Activated B cell treated with CpG ODN at 0.5 μM for 24 hours (primary cell): Measurements from ENCODE around the gene MOB3C. TPM values are rescaled to one million over a fixed set of nuclear protein-coding genes. Genes with fewer than 3 reads are reported as not detected.

ENCODE experiments used
- ATAC-seq: fragments of 200-7000 bp; cut with Tn5 transposase; one replicate; pipeline ENCODE4 v1.10.0; 2021; ENCODE audit warnings: low read depth, mild to moderate bottlenecking, moderate library complexity
- CTCF ChIA-PET: fragments of 350-600 bp; sonication (Branson Sonifier 250); formaldehyde crosslinking; loops from one replicate; lab custom pipeline; 2021; ENCODE audit warnings: antibody characterized with exemption; lab: Charles Lee
- POLR2A ChIA-PET: fragments of 350-600 bp; sonication (Branson Sonifier 250); formaldehyde crosslinking; loops from one replicate; lab custom pipeline; 2021; ENCODE audit warnings: antibody characterized with exemption; lab: Charles Lee
- DNase-seq: peaks from one replicate; pipeline ENCODE4 v3.0.0; 2022
- H3K27ac Mint-ChIP-seq: one replicate; pipeline ENCODE4 v1.8.0; 2020; ENCODE audit warnings: mixed read lengths
- H3K27me3 Mint-ChIP-seq: one replicate; pipeline ENCODE4 v1.8.0; 2021; ENCODE audit warnings: mixed read lengths
- H3K36me3 Mint-ChIP-seq: one replicate; pipeline ENCODE4 v1.8.0; 2021; ENCODE audit warnings: low read depth, mixed read lengths
- H3K4me1 Mint-ChIP-seq: one replicate; pipeline ENCODE4 v1.8.0; 2021; ENCODE audit warnings: mixed read lengths
- H3K4me3 Mint-ChIP-seq: one replicate; pipeline ENCODE4 v1.8.0; 2020; ENCODE audit warnings: mild to moderate bottlenecking, mixed read lengths
- H3K9me3 Mint-ChIP-seq: one replicate; pipeline ENCODE4 v1.8.0; 2020; ENCODE audit warnings: mixed read lengths
- intact Hi-C: fragments of 100-400 bp; cut with micrococcal nuclease; formaldehyde crosslinking; loops from one replicate; pipeline ENCODE4 v1.15.1; 2024
- total RNA-seq: library from RNA; stranded (reverse); gene quantifications from 2 replicates; pipeline ENCODE4 v1.2.3, GENCODE V29; 2022
- TF ChIP-seq, protein P1 (sequence below): fragments of 200-600 bp; IDR thresholded peaks from one replicate; pipeline ENCODE4 v1.8.0; 2022; ENCODE audit warnings: antibody characterized with exemption, mild to moderate bottlenecking

The MOB3C gene
- total RNA-seq, 1 donor from 2014 or later: 10.7 TPM

DNA sequence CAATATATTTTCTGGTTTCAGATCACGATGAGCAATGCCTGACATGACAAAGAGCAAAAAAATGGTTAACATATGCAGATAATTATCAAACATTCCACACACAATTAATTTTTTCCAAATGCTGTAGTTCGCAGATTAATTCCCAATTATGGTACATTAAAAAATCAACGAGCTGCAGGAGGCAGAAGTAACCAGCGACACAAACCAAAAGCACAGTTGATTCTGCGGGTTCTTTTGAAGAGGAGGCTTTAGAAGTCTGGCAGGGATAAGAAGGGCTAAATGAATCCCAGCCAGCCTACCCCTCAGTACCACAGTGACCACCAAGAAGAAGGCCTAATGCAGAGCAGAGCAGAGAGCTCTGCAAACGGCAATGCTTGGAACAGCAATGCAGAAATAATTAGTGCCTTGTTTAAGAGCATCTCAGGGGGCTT, 48.1 kb downstream of the MOB3C start:
- Mint-ChIP-seq H3K9me3 (no peaks in the 10 kb centered on the region), H3K27ac (no peak overlapping the region), H3K36me3 (peaks cover 57% of the 10 kb centered on the region), H3K4me3 (no peak overlapping the region), H3K4me1 (no peaks in the 10 kb centered on the region), H3K27me3 (no peaks in the 10 kb centered on the region)
- intact Hi-C loops: no loop called here
- POLR2A ChIA-PET: no interaction called here
- TF ChIP-seq, protein P1, sequence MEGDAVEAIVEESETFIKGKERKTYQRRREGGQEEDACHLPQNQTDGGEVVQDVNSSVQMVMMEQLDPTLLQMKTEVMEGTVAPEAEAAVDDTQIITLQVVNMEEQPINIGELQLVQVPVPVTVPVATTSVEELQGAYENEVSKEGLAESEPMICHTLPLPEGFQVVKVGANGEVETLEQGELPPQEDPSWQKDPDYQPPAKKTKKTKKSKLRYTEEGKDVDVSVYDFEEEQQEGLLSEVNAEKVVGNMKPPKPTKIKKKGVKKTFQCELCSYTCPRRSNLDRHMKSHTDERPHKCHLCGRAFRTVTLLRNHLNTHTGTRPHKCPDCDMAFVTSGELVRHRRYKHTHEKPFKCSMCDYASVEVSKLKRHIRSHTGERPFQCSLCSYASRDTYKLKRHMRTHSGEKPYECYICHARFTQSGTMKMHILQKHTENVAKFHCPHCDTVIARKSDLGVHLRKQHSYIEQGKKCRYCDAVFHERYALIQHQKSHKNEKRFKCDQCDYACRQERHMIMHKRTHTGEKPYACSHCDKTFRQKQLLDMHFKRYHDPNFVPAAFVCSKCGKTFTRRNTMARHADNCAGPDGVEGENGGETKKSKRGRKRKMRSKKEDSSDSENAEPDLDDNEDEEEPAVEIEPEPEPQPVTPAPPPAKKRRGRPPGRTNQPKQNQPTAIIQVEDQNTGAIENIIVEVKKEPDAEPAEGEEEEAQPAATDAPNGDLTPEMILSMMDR: no peak
- DNase-seq (no peak), ATAC-seq (no peak)
- CTCF ChIA-PET: no interaction called here

DNA sequence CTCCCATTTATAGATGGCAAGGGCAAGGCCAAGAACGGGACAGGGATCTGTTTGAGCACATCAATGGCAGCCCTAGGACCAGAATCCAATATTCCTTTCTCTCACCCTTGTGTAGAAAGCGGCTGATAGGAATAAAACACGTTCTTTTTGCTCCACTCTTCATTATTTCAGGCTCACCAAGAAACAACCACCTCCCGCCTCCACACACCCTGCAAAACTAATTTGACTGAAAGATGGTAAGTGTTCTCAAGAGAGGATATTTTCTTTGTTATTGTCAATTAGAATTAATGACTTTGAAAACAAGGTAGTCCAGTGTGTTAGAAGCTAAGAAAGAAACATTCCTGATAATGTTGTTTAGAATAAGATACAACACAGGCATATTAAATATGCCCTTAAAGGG, 53.3 kb downstream of the MOB3C start:
- H3K4me3 Mint-ChIP-seq: no peak overlapping the region
- no peaks in the 10 kb centered on the region for H3K9me3 Mint-ChIP-seq
- TF ChIP-seq, protein P1: no peak
- H3K27me3 Mint-ChIP-seq: no peaks in the 10 kb centered on the region
- H3K36me3 Mint-ChIP-seq: peaks cover 74% of the 10 kb centered on the region
- CTCF ChIA-PET: no interaction called here
- ATAC-seq: no peak
- H3K4me1 Mint-ChIP-seq: no peaks in the 10 kb centered on the region
- DNase-seq: no peak
- H3K27ac Mint-ChIP-seq: no peak overlapping the region
- POLR2A ChIA-PET: no interaction called here
- intact Hi-C loops: no loop called here

DNA sequence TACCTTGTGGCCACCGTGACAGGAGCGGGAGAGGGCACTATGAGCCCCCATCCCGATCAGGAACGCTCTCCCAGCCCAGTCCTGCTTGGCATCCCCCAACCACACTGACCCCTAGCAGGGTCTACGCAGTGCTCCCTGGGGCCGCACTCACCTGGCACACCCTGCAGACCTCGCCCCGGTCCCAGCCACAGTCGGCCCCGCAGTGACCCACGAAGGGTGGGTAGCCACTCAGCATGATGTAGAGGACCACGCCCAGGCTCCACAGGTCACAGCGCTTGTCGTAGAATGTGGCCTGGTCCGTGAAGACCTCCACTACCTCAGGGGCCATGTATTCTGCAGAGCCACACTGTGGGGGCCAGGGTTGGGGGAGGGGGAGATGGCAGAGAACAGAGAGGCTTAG, 54.1 kb downstream of the MOB3C start:
- no peak overlapping the region for H3K4me3 Mint-ChIP-seq
- ChIA-PET CTCF (no interaction called here), POLR2A (no interaction called here)
- H3K27me3 Mint-ChIP-seq: no peaks in the 10 kb centered on the region
- ATAC-seq (no peak), DNase-seq (no peak)
- H3K4me1 Mint-ChIP-seq: no peaks in the 10 kb centered on the region
- no peaks in the 10 kb centered on the region for H3K9me3 Mint-ChIP-seq
- H3K27ac Mint-ChIP-seq: no peak overlapping the region
- TF ChIP-seq, protein P1: no peak
- H3K36me3 Mint-ChIP-seq: peaks cover 74% of the 10 kb centered on the region
- intact Hi-C loops: no loop called here

DNA sequence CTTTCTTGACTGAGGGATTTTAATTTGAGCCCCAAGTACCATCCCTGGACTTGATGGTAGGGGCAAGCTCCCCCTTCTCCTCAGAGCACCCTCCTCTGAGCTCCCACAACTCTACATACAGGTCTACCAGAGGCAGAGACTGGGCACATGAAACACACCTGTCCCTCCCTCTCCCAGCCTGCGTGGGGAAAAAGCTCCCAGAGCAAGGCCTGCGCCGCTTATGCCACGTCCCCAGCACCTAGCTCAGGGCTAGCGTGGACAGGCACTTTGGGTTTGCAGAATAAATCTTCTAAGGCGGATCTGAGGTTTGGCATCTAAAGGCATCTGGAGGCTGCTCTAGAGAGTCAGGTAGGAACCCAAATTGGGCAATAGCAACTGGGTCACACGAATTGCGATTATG, 57.6 kb downstream of the MOB3C start:
- DNase-seq (no peak), ATAC-seq (no peak)
- TF ChIP-seq, protein P1: no peak
- Mint-ChIP-seq H3K27me3 (no peaks in the 10 kb centered on the region), H3K27ac (no peak overlapping the region), H3K9me3 (no peaks in the 10 kb centered on the region), H3K4me3 (no peak overlapping the region), H3K4me1 (no peaks in the 10 kb centered on the region), H3K36me3 (peaks cover 49% of the 10 kb centered on the region)
- CTCF ChIA-PET: no interaction called here
- intact Hi-C loops: no loop called here
- POLR2A ChIA-PET: no interaction called here

DNA sequence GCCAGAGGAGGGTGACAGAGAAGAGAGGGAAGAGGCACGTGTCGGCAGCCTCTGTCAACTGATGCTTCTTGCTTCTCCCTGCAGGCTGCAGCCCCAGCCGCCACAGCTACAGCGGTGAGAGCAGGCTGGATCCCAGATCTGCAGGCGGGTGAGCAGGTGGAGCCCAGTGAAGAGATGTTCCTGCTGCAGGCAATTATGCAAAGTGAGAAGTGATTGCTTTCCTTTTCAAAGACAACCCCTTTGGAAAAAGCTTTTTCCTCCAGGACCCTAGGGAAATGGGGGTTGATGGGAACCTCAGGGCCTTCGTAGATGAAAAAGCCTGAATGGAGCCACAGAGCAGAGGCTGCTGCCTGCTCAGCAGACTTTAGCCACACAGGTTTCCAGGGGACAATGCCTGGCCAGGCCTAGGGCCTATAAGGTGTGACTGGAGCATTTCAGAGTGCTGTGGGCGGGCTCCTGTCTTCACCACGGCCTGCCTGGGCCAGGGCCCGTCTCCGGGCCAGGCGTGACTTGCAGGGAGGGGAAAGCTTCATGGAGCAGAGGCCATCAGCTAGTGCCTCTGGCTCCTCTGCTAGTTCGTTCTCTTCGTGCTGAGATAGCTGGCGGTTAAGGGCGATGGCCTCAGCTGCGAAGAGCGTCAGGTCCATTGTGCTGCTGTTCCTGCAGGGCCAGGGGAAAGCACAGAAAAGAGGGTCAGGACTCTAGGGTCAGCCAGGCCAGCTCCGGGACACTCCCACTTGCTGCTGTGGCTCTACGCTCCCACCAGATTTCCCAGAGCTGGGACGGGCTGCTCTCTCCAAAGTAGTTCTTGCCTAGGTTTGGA, 58.3 kb downstream of the MOB3C start:
- H3K9me3 Mint-ChIP-seq: no peaks in the 10 kb centered on the region
- no peak overlapping the region for H3K27ac Mint-ChIP-seq
- ATAC-seq (no peak), DNase-seq (no peak)
- ChIA-PET CTCF (no interaction called here), POLR2A (no interaction called here)
- intact Hi-C loops: no loop called here
- TF ChIP-seq, protein P1: no peak
- peaks cover 47% of the 10 kb centered on the region for H3K36me3 Mint-ChIP-seq
- no peaks in the 10 kb centered on the region for H3K4me1 Mint-ChIP-seq
- no peaks in the 10 kb centered on the region for H3K27me3 Mint-ChIP-seq
- no peak overlapping the region for H3K4me3 Mint-ChIP-seq

Other genes starting within 250 kb of the MOB3C start
- gene FAAH, start 222.5 kb downstream of the MOB3C start, total RNA-seq: 5.1 and 6.4 TPM in 2 replicates
- not detected in 2 replicates for gene DMBX1, start 127.0 kb downstream of the MOB3C start, total RNA-seq
- not detected in 2 replicates for gene KNCN, start 65.2 kb downstream of the MOB3C start, total RNA-seq
- gene MKNK1, start 12.5 kb downstream of the MOB3C start, total RNA-seq: 42.3 and 45.0 TPM in 2 replicates
- gene ATPAF1, start 51.6 kb upstream of the MOB3C start, total RNA-seq: 21.2 and 24.5 TPM in 2 replicates
- not detected in 2 replicates for gene TEX38, start 55.0 kb upstream of the MOB3C start, total RNA-seq
- 70.2 and 79.8 TPM in 2 replicates for gene EFCAB14, start 102.3 kb upstream of the MOB3C start, total RNA-seq
- not detected in 2 replicates for gene CYP4B1, start 182.2 kb upstream of the MOB3C start, total RNA-seq